Stomach (tissue), 9 donors: Measurements from ENCODE around the gene KIF1A. TPM values are rescaled to one million over a fixed set of nuclear protein-coding genes. Genes with fewer than 3 reads are reported as not detected.

Source experiments
- DNase-seq, 2 donors: peaks; one replicate each; pipeline versions ENCODE4 v3.0.0 to v3.0.0-alpha.2; 2013 to 2019
- H3K27ac ChIP-seq, 5 donors: fragments of 200-600 bp in 4 of 5; sonication (generic) in 4 of 5; one replicate each; pipeline ENCODE4 v1.5.1; 2013 to 2019; ENCODE audit warnings: mild to moderate bottlenecking in 1 of 5, moderate library complexity in 1 of 5
- H3K27me3 ChIP-seq, 3 donors: fragments of 200-600 bp; sonication (generic); one replicate each; pipeline ENCODE4 v1.5.1; 2017 to 2019; ENCODE audit warnings: mixed run types in 1 of 3
- H3K36me3 ChIP-seq, 4 donors: fragments of 200-600 bp; sonication (generic); 1 replicate in 3 of 4; 2 replicates in 1 of 4; pipeline ENCODE4 v1.5.1; 2016 to 2019
- H3K4me1 ChIP-seq, 4 donors: fragments of 200-600 bp; sonication (generic); one replicate each; pipeline ENCODE4 v1.5.1; 2016 to 2019
- H3K4me3 ChIP-seq, 4 donors: fragments of 200-600 bp; sonication (generic) in 3 of 4; one replicate each; pipeline ENCODE4 v1.5.1; 2016 to 2019; ENCODE audit warnings: mild to moderate bottlenecking in 1 of 4
- H3K9me3 ChIP-seq, 4 donors: fragments of 200-600 bp; sonication (generic); one replicate each; pipeline ENCODE4 v1.5.1; 2016 to 2019
- EP300 ChIP-seq: sonication (generic); formaldehyde crosslinking; IDR thresholded peaks from one replicate; pipeline ENCODE4 v1.6.1; 2017; ENCODE audit warnings: antibody characterized with exemption
- POLR2A ChIP-seq, 4 donors: fragments of 450-650 bp; IDR thresholded peaks; one replicate each; pipeline ENCODE4 v1.6.1; 2016; ENCODE audit warnings: antibody characterized with exemption in 4 of 4, control low read depth in 2 of 4, mild to moderate bottlenecking in 1 of 4, moderate library complexity in 1 of 4
- POLR2AphosphoS5 ChIP-seq, 3 donors: sonication (generic); formaldehyde crosslinking; IDR thresholded peaks; one replicate each; pipeline ENCODE4 v1.6.1; 2016; ENCODE audit warnings: antibody characterized with exemption in 3 of 3
- WGBS, 5 donors: extraction: QIAGEN DNeasy Blood & Tissue Kit in 3 of 5; methylation state at CpG; one replicate each; pipeline versions ENCODE4 v1.1.5 to v1.1.7; 2013 to 2018; 5-methylcytosine and 5-hydroxymethylcytosine counted together
- intact Hi-C: fragments of 100-400 bp; cut with DNase I; formaldehyde crosslinking; loops from one replicate; pipeline ENCODE4 v1.15.1; 2023; ENCODE audit warnings: low total_unique reads
- polyA plus RNA-seq, 3 donors: library from polyadenylated mRNA; stranded (reverse); fragments of 200-250 nt; gene quantifications; one replicate each; pipeline ENCODE4 v1.2.3, GENCODE V29; 2013
- total RNA-seq, 5 donors: library from RNA; depleted of rRNA; stranded (reverse); fragments of >200 nt; gene quantifications; one replicate each; pipeline versions ENCODE4 v1.1.0 to v1.2.3, GENCODE V29; 2014 to 2016
- TF ChIP-seq, protein P1 (sequence below), 7 experiments: fragments of 450-650 bp in 4 of 7; fragments of 200-600 bp in 3 of 7; sonication (generic) in 3 of 7; IDR thresholded peaks; one replicate each; pipeline ENCODE4 v1.5.1; 2016 to 2019; ENCODE audit warnings: antibody characterized with exemption in 7 of 7, control low read depth in 2 of 7, mild to moderate bottlenecking in 1 of 7
- donor health status: healthy with polysubstance abuse.
- donor health status: Bipolar disorder and iron deficiency.
- donor health status: healthy.

The KIF1A gene
- total and polyA plus RNA-seq, 8 donors: 0.15 to 12.5 (median 2.5) TPM

DNA sequence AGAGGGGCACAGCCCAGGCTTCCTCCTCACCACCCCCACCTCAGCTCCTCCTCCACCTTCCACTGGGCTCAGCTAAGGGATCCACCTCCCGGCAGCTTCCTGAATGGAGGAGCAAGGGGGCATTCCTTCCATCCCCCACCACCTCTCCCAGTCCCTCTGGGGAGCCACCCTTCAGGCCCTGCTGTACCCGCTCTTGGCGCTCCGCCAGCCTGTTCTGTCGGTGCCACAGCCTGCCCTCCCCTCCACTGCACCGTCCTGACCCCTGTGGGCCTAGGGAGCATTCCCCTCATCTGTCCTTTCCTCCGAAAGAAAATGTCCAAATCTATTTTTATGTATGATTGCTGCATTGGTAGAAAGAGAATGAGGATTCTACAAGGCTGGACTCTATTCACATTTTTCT, 59.9 kb downstream of the KIF1A start:
- H3K36me3 ChIP-seq: no peaks in the 10 kb centered on the region
- TF ChIP-seq, protein P1, sequence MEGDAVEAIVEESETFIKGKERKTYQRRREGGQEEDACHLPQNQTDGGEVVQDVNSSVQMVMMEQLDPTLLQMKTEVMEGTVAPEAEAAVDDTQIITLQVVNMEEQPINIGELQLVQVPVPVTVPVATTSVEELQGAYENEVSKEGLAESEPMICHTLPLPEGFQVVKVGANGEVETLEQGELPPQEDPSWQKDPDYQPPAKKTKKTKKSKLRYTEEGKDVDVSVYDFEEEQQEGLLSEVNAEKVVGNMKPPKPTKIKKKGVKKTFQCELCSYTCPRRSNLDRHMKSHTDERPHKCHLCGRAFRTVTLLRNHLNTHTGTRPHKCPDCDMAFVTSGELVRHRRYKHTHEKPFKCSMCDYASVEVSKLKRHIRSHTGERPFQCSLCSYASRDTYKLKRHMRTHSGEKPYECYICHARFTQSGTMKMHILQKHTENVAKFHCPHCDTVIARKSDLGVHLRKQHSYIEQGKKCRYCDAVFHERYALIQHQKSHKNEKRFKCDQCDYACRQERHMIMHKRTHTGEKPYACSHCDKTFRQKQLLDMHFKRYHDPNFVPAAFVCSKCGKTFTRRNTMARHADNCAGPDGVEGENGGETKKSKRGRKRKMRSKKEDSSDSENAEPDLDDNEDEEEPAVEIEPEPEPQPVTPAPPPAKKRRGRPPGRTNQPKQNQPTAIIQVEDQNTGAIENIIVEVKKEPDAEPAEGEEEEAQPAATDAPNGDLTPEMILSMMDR (IDR thresholded peaks at IDR 0.05): no peak
- no peaks in the 10 kb centered on the region for H3K9me3 ChIP-seq
- no peaks in the 10 kb centered on the region for H3K4me1 ChIP-seq
- H3K27me3 ChIP-seq: peaks cover 0 to 6% (median 0%) of the 10 kb centered on the region in 3 donors
- intact Hi-C loops: no loop called here
- 61 to 75% (median 69%) methylated on average over 7 of the region's 7 CpGs for WGBS, 5 donors
- DNase-seq: no peak
- H3K27ac ChIP-seq: no peak overlapping the region
- H3K4me3 ChIP-seq: no peak overlapping the region

DNA sequence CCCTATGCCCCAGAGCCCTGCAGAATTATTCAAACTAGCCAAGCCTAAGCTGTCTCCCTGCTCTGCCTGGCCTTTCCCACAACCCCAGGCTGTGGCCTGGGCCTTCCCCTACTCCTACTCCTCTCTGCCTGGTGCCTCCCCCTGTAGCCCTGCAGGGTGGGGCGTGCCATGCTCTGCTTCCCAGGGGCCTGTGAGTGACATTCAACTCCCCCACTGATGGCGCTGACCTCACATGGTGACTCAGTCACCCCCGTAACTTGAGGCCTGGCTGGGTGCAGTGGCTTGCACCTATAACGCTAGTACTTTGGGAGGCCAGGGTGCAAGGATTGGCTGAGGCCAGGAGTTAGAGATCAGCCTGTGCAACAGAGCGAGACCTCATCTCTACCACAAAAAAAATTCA, 60.6 kb downstream of the KIF1A start:
- Histone ChIP-seq H3K4me1 (no peaks in the 10 kb centered on the region), H3K36me3 (no peaks in the 10 kb centered on the region), H3K9me3 (no peaks in the 10 kb centered on the region), H3K27ac (no peak overlapping the region), H3K27me3 (peaks cover 0 to 3% (median 0%) of the 10 kb centered on the region in 3 donors), H3K4me3 (no peak overlapping the region)
- no peak for DNase-seq
- WGBS, 5 donors: 68 to 88% (median 87%) methylated on average over 5 of the region's 5 CpGs
- intact Hi-C loops: no loop called here
- TF ChIP-seq EP300: no peak
- no peak for TF ChIP-seq POLR2A (IDR thresholded peaks at IDR 0.05)
- TF ChIP-seq, protein P1 (IDR thresholded peaks at IDR 0.05): no peak
- TF ChIP-seq POLR2AphosphoS5 (IDR thresholded peaks at IDR 0.05): no peak

DNA sequence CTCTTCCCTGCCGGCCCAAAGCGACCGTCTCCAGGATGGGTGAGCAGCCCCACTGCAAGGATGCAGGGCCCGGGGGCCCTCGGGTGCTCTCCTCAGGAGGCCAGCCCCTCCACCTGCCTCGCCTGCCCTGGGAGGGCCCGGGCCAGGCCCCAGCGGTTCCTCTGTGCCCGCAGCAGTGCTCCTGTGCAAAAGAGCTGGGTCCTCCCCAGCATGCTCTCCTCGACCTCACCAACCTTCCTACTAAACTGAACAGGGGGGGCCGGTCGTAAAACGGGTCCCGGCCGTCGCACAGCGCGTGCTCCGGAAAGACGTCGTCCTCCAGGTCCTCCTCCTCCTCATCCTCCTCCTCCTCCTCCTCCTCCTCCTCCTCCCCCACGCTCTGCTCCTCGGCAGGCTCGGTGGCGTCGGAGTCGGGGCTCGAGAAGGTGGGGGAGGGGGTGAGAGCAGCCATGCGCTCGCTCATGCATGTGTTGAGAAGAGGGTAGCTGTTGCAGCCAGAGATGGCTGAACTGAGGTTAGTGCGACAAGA, 62.9 kb downstream of the KIF1A start:
- Histone ChIP-seq H3K27me3 (no peaks in the 10 kb centered on the region), H3K4me1 (no peaks in the 10 kb centered on the region), H3K4me3 (no peak overlapping the region), H3K9me3 (no peaks in the 10 kb centered on the region), H3K27ac (no peak overlapping the region), H3K36me3 (no peaks in the 10 kb centered on the region)
- WGBS, 5 donors: 74 to 80% (median 79%) methylated on average over 23 to 31 of the region's 31 CpGs
- no peak for DNase-seq
- TF ChIP-seq, protein P1 (IDR thresholded peaks at IDR 0.05): no peak
- TF ChIP-seq POLR2AphosphoS5 (IDR thresholded peaks at IDR 0.05): no peak
- no peak for TF ChIP-seq POLR2A (IDR thresholded peaks at IDR 0.05)
- no peak for TF ChIP-seq EP300
- intact Hi-C loops: no loop called here

DNA sequence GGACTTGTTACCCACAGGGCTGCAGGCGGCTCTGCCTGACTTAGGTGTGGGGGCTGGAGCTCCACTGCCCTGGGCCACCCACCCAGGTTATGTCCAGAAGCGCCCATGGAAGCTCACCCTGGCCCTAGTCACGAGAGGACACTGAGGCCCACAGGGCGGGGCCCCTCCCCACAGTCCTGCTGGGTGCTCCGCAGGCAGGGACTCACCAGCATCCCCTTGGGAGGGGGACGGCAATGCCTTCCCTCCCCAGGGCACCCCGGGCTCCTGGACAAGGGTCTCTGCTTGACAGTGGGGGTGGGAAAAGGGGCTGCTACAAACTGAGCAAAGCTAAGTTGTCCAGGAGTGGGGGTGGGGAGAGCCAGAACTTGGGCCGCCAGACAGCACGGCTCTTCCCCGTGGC, 67.8 kb downstream of the KIF1A start:
- Histone ChIP-seq H3K27ac (no peak overlapping the region), H3K36me3 (no peaks in the 10 kb centered on the region), H3K27me3 (no peaks in the 10 kb centered on the region), H3K4me1 (no peaks in the 10 kb centered on the region), H3K9me3 (no peaks in the 10 kb centered on the region), H3K4me3 (no peak overlapping the region)
- no peak for DNase-seq
- intact Hi-C loops: no loop called here
- WGBS, 5 donors: 81 to 87% (median 85%) methylated on average over 5 to 10 of the region's 10 CpGs
- TF ChIP-seq POLR2A (IDR thresholded peaks at IDR 0.05): no peak
- TF ChIP-seq, protein P1 (IDR thresholded peaks at IDR 0.05): no peak
- TF ChIP-seq EP300: no peak
- TF ChIP-seq POLR2AphosphoS5 (IDR thresholded peaks at IDR 0.05): no peak
